Keratinocyte (primary cell): ENCODE measurements around the gene MIEN1. TPM values are rescaled to one million over a fixed set of nuclear protein-coding genes. Genes with fewer than 3 reads are reported as not detected.
A peak's percentile ranks its signal among the peaks of the same experiment; 100 is the strongest.

Experiments used
- DNase-seq: peaks from one replicate; pipeline ENCODE4 v3.0.0-alpha.2; 2011; ENCODE audit warnings: low read depth, missing footprints, low spot score
- FAIRE-seq: peaks from 2 replicates; lab custom pipeline; 2011; peaks lifted over from hg19 to GRCh38; lab: Jason Lieb, UNC
- H2AFZ ChIP-seq: 2 replicates; pipeline ENCODE4 v1.6.0; 2012; ENCODE audit warnings: low read length, control low read depth, inconsistent platforms; ENCODE audit not compliant: control insufficient read depth
- H3K27ac ChIP-seq: 2 replicates; pipeline ENCODE4 v1.5.1; 2011; ENCODE audit warnings: low read length; ENCODE audit not compliant: control insufficient read depth, insufficient read depth
- H3K27me3 ChIP-seq: 3 replicates; pipeline ENCODE4 v1.6.0; 2011; ENCODE audit warnings: low read length; ENCODE audit not compliant: control insufficient read depth, insufficient read depth; ENCODE audit errors: extremely low read depth
- H3K36me3 ChIP-seq, 2 experiments: 2 replicates in 1 of 2; 3 replicates in 1 of 2; pipeline ENCODE4 v1.5.1; 2011; ENCODE audit warnings: low read length in 2 of 2, mild to moderate bottlenecking in 1 of 2; ENCODE audit not compliant: control insufficient read depth in 2 of 2, insufficient read depth in 2 of 2; ENCODE audit errors: extremely low read depth in 1 of 2
- H3K4me1 ChIP-seq: 3 replicates; pipeline ENCODE4 v1.5.1; 2011; ENCODE audit warnings: low read length; ENCODE audit not compliant: control insufficient read depth, insufficient read depth; ENCODE audit errors: extremely low read depth
- H3K4me2 ChIP-seq: 3 replicates; pipeline ENCODE4 v1.6.0; 2011; ENCODE audit warnings: low read depth, low read length; ENCODE audit not compliant: control insufficient read depth, insufficient read depth; ENCODE audit errors: extremely low read depth
- H3K4me3 ChIP-seq, 3 experiments: fragments of 200-600 bp in 1 of 3; sonication (generic) in 1 of 3; 2 replicates in 2 of 3; 3 replicates in 1 of 3; pipeline ENCODE4 v1.5.1; 2011 to 2016; ENCODE audit warnings: low read length in 3 of 3, mild to moderate bottlenecking in 3 of 3, control low read depth in 2 of 3, inconsistent platforms in 1 of 3, low read depth in 1 of 3, mixed read lengths in 1 of 3, mixed run types in 1 of 3, moderate library complexity in 1 of 3; ENCODE audit not compliant: control insufficient read depth in 2 of 3, insufficient read depth in 2 of 3; ENCODE audit errors: extremely low read depth in 1 of 3
- H3K79me2 ChIP-seq: 2 replicates; pipeline ENCODE4 v1.6.0; 2012; ENCODE audit warnings: low read length; ENCODE audit not compliant: control insufficient read depth, insufficient read depth
- H3K9ac ChIP-seq: 3 replicates; pipeline ENCODE4 v1.6.0; 2011; ENCODE audit warnings: low read length; ENCODE audit not compliant: control insufficient read depth, insufficient read depth; ENCODE audit errors: extremely low read depth
- H3K9me1 ChIP-seq: 3 replicates; pipeline ENCODE4 v1.6.0; 2011; ENCODE audit warnings: low read length; ENCODE audit not compliant: control insufficient read depth, insufficient read depth; ENCODE audit errors: extremely low read depth
- H3K9me3 ChIP-seq: 2 replicates; pipeline ENCODE4 v1.5.1; 2012; ENCODE audit warnings: low read depth, low read length; ENCODE audit not compliant: control insufficient read depth
- H4K20me1 ChIP-seq: 3 replicates; pipeline ENCODE4 v1.6.0; 2011; ENCODE audit warnings: low read length; ENCODE audit not compliant: control insufficient read depth, insufficient read depth; ENCODE audit errors: extremely low read depth
- CTCF ChIP-seq, 3 experiments: IDR thresholded peaks in 1 of 3; conservative IDR thresholded peaks in 1 of 3; optimal IDR thresholded peaks in 1 of 3; 2 replicates in 2 of 3; 3 replicates in 1 of 3; pipeline versions ENCODE3 to v1.5.1; 2011; ENCODE audit warnings: low read length in 3 of 3, mild to moderate bottlenecking in 3 of 3, moderate library complexity in 2 of 3, control low read depth in 1 of 3, inconsistent platforms in 1 of 3; ENCODE audit not compliant: insufficient read depth in 2 of 3; ENCODE audit errors: extremely low read depth in 1 of 3
- EZH2 ChIP-seq: IDR thresholded peaks from one replicate; pipeline ENCODE4 v1.6.1; 2012; ENCODE audit warnings: inconsistent platforms, mild to moderate bottlenecking, low read length, moderate library complexity
- dilution Hi-C: fragments of 300-500 bp; cut with MboI; formaldehyde crosslinking; loops from one replicate; pipeline ENCODE4 v1.7.0; 2020; ENCODE audit warnings: low sequenced_read_pairs; ENCODE audit not compliant: extremely low pct_ligation_motif_present
- polyA minus RNA-seq, 3 experiments: library from RNA; depleted of rRNA, polyadenylated mRNA; stranded (reverse); fragments of >200 nt; gene quantifications; 1 replicate in 1 of 3; 2 replicates in 1 of 3; 3 replicates in 1 of 3; pipeline ENCODE4 v1.2.3, GENCODE V29; 2011
- polyA plus RNA-seq, 5 experiments: library from polyadenylated mRNA; depleted of rRNA in 3 of 5; stranded (reverse) in 3 of 5; stranded (forward) in 1 of 5; unstranded in 1 of 5; fragments of >200 nt; gene quantifications; 1 replicate in 1 of 5; 2 replicates in 3 of 5; 3 replicates in 1 of 5; pipeline versions ENCODE4 v1.2.1 to v1.2.3, GENCODE V29; 2011 to 2012; ENCODE audit warnings: missing spikeins in 2 of 5, low read depth in 1 of 5, low replicate concordance in 1 of 5

MIEN1 gene
- polyA plus RNA-seq: 38.4 to 59.0 TPM (median 51.8 TPM) in 3 replicates
- 6.9 TPM for polyA plus RNA-seq (2011; ENCODE audit: low read depth)
- 56.9 and 63.0 TPM in 2 replicates for polyA plus RNA-seq (2011; cell fraction: cytosol; rRNA removed)
- 17.7 and 18.4 TPM in 2 replicates for polyA plus RNA-seq (2011; cell fraction: nucleus; rRNA removed)
- 53.2 and 63.0 TPM in 2 replicates for polyA plus RNA-seq (2012; ENCODE audit: low replicate concordance)
- polyA minus RNA-seq: 17.4 to 26.6 TPM (median 26.2 TPM) in 3 replicates
- 20.1 TPM for polyA minus RNA-seq (2011; cell fraction: cytosol; rRNA and poly(A)+ RNA removed)
- 5.2 and 7.8 TPM in 2 replicates for polyA minus RNA-seq (2011; cell fraction: nucleus; rRNA and poly(A)+ RNA removed)

- peaks cover 2% of the 10 kb centered on the region for H3K9me1 ChIP-seq
- DNase-seq (no peak), FAIRE-seq (no peak)
- no peaks in the 10 kb centered on the region for H4K20me1 ChIP-seq
- peaks cover 8% of the 10 kb centered on the region for H3K4me1 ChIP-seq
- H3K4me2 ChIP-seq: peak within 1 kb of the TSS; percentile 99
- H2AFZ ChIP-seq: peak within 1 kb of the TSS; percentile 78
- dilution Hi-C loops: no loop called here
- peak within 1 kb of the TSS; percentile 77 for H3K27ac ChIP-seq
- H3K36me3 ChIP-seq: peaks cover 15 to 17% of the 10 kb centered on the region in 2 experiments
- peak within 1 kb of the TSS; percentile 67 to 88 (median 85) for H3K4me3 ChIP-seq
- H3K27me3 ChIP-seq: no peaks in the 10 kb centered on the region
- peak within 1 kb of the TSS; percentile 87 for H3K9ac ChIP-seq
- peaks cover 4% of the 10 kb centered on the region for H3K79me2 ChIP-seq
- H3K9me3 ChIP-seq: no peaks in the 10 kb centered on the region
- TF ChIP-seq EZH2 (no peak), CTCF (optimal IDR thresholded peaks at IDR 0.05 in 1 of 3, IDR thresholded peaks at IDR 0.05 in 1 of 3, conservative IDR thresholded peaks at IDR 0.05 in 1 of 3; ENCODE audit: extremely low read depth in 1 of 3, insufficient read depth in 2 of 3, low read length in 3 of 3) (peak; percentile 58 to 94 (median 80))
Measured at GRCh38 chr17:39730095-39730921, at the start of gene MIEN1. MIEN1 (minus strand) TSS chr17:39730532; CDS start chr17:39730495, 37 bp downstream.

- Histone ChIP-seq H3K9me1 (no peaks in the 10 kb centered on the region), H3K9me3 (no peaks in the 10 kb centered on the region), H3K79me2 (no peaks in the 10 kb centered on the region), H3K9ac (no peak overlapping the region), H3K27me3 (peaks cover 13% of the 10 kb centered on the region), H3K36me3 (no peaks in the 10 kb centered on the region), H3K4me3 (no peak overlapping the region), H3K4me1 (peaks cover 20% of the 10 kb centered on the region), H4K20me1 (no peaks in the 10 kb centered on the region), H2AFZ (no peak overlapping the region), H3K27ac (no peak overlapping the region), H3K4me2 (no peak overlapping the region)
- dilution Hi-C loops: no loop called here
- TF ChIP-seq EZH2: no peak
- no peak for TF ChIP-seq CTCF (optimal IDR thresholded peaks at IDR 0.05 in 1 of 3, IDR thresholded peaks at IDR 0.05 in 1 of 3, conservative IDR thresholded peaks at IDR 0.05 in 1 of 3; ENCODE audit: extremely low read depth in 1 of 3, insufficient read depth in 2 of 3, low read length in 3 of 3)
- FAIRE-seq: no peak
- no peak for DNase-seq
Measured at GRCh38 chr17:39777534-39778365, 47.4 kb upstream of the MIEN1 start.
